ENCODE measurements around the gene LUC7L. TPM values are rescaled to one million over a fixed set of nuclear protein-coding genes. Genes with fewer than 3 reads are reported as not detected.

The LUC7L gene, protein sequence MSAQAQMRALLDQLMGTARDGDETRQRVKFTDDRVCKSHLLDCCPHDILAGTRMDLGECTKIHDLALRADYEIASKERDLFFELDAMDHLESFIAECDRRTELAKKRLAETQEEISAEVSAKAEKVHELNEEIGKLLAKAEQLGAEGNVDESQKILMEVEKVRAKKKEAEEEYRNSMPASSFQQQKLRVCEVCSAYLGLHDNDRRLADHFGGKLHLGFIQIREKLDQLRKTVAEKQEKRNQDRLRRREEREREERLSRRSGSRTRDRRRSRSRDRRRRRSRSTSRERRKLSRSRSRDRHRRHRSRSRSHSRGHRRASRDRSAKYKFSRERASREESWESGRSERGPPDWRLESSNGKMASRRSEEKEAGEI
- 388 and 392 TPM in 2 replicates for total RNA-seq (2013; cell fraction: nucleolus; rRNA removed)
- total RNA-seq (2014; rRNA removed) (40.7 and 41.4 TPM in 2 replicates), total RNA-seq (2014; rRNA removed; fragmentation: Illumina TruSeq; extraction: Trizol) (35.9 and 40.1 TPM in 2 replicates), total RNA-seq (2021) (50.7 and 59.6 TPM in 2 replicates), polyA plus RNA-seq (2011; rRNA removed) (47.4 and 57.4 TPM in 2 replicates), polyA plus RNA-seq (2014; fragmentation: Illumina TruSeq; extraction: Trizol) (27.9 and 32.1 TPM in 2 replicates), polyA plus RNA-seq (2014; fragmentation: Nextera tagmentation; extraction: Ambion mirVana) (10 to 100 TPM in 1 of 2 experiments, 1 to 10 TPM in 1; 2.3 to 10.9 TPM), polyA plus RNA-seq (2014; rRNA removed) (56.9 and 58.9 TPM in 2 replicates), polyA plus RNA-seq (2016; fragmentation: Nextera tagmentation; extraction: Ambion mirVana) (10 to 100 TPM; 52.3 to 58.9 TPM), polyA minus RNA-seq (2011; rRNA and poly(A)+ RNA removed) (26.2 and 30.7 TPM in 2 replicates), Bru-seq, nascent RNA (percentile 87 among the genes with signal in this experiment), BruChase-seq, experiment 1, labeled RNA remaining after a 6-hour chase (percentile 97 among the genes with signal in this experiment), BruChase-seq, experiment 2, labeled RNA remaining after a 2-hour chase (percentile 95 among the genes with signal in this experiment)
- polyA plus RNA-seq (2011; ENCODE audit: low read depth), result 15.5 TPM
- 30.1 and 40.6 TPM in 2 replicates for polyA plus RNA-seq (2011; cell fraction: cytosol; rRNA removed)
- polyA plus RNA-seq (2011; cell fraction: nucleus; rRNA removed), result 203 and 223 TPM in 2 replicates
- 39.6 and 40.3 TPM in 2 replicates for polyA plus RNA-seq (2012)
- 12.4 and 20.3 TPM in 2 replicates for polyA minus RNA-seq (2011; cell fraction: cytosol; rRNA and poly(A)+ RNA removed)
- 73.6 and 104 TPM in 2 replicates for polyA minus RNA-seq (2011; cell fraction: nucleus; rRNA and poly(A)+ RNA removed)
- long read RNA-seq, experiment 1, transcript LUC7L-202 (9 exons, 2,097 nt), result minor isoform, 6 of 42 reads
- long read RNA-seq, experiment 1, transcript LUC7L-201 (10 exons, 1,456 nt), result major isoform, 18 of 42 reads
- long read RNA-seq, experiment 1, partial matches to known transcripts, result 2 of 42 reads
- long read RNA-seq, experiment 1, other reads (novel, unspliced or antisense), result 12 of 42 reads
- long read RNA-seq, experiment 2, transcript LUC7L-201 (10 exons, 1,456 nt), result major isoform, 33 of 103 reads
- long read RNA-seq, experiment 2, transcript LUC7L-204 (10 exons, 1,504 nt), result minor isoform, 6 of 103 reads
- long read RNA-seq, experiment 2, partial matches to known transcripts, result 38 of 103 reads
- long read RNA-seq, experiment 2, other reads (novel, unspliced or antisense), result 21 of 103 reads

DNA sequence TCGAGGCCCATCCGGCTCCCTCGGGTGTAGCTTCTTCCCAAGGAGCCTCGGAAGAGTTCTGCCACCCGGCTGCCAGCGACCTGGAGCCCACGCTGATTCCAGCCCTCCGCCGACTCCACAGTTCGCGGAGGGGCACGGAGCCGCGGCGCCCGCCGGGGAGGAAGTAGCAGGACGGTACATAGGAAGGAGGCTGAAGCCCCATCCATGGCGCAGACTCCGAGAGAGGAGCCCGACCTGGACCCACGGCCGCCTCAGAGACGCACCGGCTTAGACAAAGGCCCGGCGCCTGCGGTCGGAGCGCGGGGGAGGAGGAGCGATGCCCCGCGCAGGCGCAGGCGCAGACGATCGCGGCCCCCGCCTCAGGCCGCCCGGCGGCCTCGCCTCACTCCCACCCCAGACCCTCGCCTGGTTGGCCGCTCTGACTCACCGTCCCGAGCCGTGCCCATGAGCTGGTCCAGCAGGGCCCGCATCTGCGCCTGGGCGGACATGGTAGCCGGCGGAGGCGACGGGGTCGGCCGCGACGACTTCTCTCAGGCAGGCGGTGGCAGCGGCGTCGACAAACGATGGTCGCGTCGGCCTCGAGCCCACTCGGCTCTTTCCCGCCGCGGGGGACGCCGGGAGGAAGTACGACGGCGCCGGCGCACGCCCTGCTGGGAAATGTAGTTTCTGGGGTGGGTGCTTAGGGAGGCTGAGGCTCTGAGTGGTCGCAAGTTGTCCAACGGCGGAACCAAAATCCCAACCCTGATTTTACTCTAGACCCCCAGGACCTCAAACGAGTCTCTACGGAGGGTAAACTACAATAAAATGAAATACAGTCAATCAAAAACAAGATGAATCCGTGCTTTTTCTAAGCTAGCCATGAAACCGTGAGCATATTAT lies at the start of gene LUC7L:
TSS of gene LUC7L (minus strand) at position 598 of the 879 bp plus-strand sequence. CDS start at position 488, 110 bp downstream.
- no TSS peak for BruUV-seq (replicated peaks)
- WGBS (ENCODE audit: insufficient coverage, insufficient replicate concordance, low lambda C conversion rate, missing lambda C conversion rate), result 3% methylated on average over 81 of the region's 88 CpGs
- Histone ChIP-seq H3K79me2 (ENCODE audit: control insufficient read depth, insufficient read depth, low read length) (peaks cover 28% of the 10 kb centered on the region), H3K4me2 (ENCODE audit: control insufficient read depth, insufficient read depth) (peak within 1 kb of the TSS; percentile 86), H3K36me3 (ENCODE audit: control insufficient read depth in 2 of 2, insufficient read depth in 2 of 2, low read length in 1 of 2) (peaks cover 0 to 17% of the 10 kb centered on the region in 2 experiments; a peak in 3 of 4 replicates), H3K4me3 (peak within 1 kb of the TSS; percentile 82), H3K27me3 (replicated peaks in 1 of 2; ENCODE audit: control insufficient read depth in 2 of 2, insufficient read depth in 2 of 2, low read length in 1 of 2) (no peaks in the 10 kb centered on the region), H3K9ac (ENCODE audit: control insufficient read depth, insufficient read depth, low read length) (peak within 1 kb of the TSS; percentile 96), H3K9me3 (replicated peaks; ENCODE audit: control insufficient read depth, insufficient read depth, low read length) (no peaks in the 10 kb centered on the region), H3K4me1 (ENCODE audit: control insufficient read depth, insufficient read depth, low read length) (peaks cover 8% of the 10 kb centered on the region), H3K27ac (ENCODE audit: control insufficient read depth, insufficient read depth) (peak within 1 kb of the TSS; percentile 79), H2AFZ (ENCODE audit: control insufficient read depth, low read depth, low read length) (peak within 1 kb of the TSS; percentile 92), H4K20me1 (ENCODE audit: control insufficient read depth, insufficient read depth) (peaks cover 4% of the 10 kb centered on the region)
- ChIA-PET CTCF (interaction anchor here (0.6 to 3.5 kb wide), 6 partner anchors 11 to 164 kb away, joined by 3 to 20 read pairs (median 5); partner anchors contain the start of gene MRPL28), RAD21 (ENCODE audit: unreplicated experiment) (interaction anchor here (0.5 to 3.3 kb wide), 4 partner anchors 24 to 124 kb away, joined by 3 to 19 read pairs (median 8); partner anchors contain the start of gene AXIN1), POLR2A (interaction anchor here (0.8 to 2.8 kb wide), 8 partner anchors 11 to 142 kb away, joined by 3 to 11 read pairs (median 4); partner anchors contain the start of gene MRPL28), SMC1A (ENCODE audit: uncharacterized antibody, unreplicated experiment) (interaction anchor here (0.5 to 2.4 kb wide), 12 partner anchors 11 to 236 kb away, joined by 3 to 11 read pairs (median 3); no protein-coding TSS in a partner anchor)
- intact Hi-C loops (cut with micrococcal nuclease; ENCODE audit: unreplicated experiment) (no loop called here), in situ Hi-C loops (cut with MboI) (no loop called here)
- peak; percentile 40 for DNase-seq (ENCODE audit: low read depth, low spot score)
- peak; percentile 92 for FAIRE-seq
- peak; percentile 97 for ATAC-seq
- TF ChIP-seq PML (IDR thresholded peaks at IDR 0.05; ENCODE audit: low read length) (peak; percentile 98), RBBP5 (conservative IDR thresholded peaks at IDR 0.05) (no peak), CREM (IDR thresholded peaks at IDR 0.05; ENCODE audit: low read depth) (peak; percentile 98), ZSCAN29 (IDR thresholded peaks at IDR 0.05) (no peak), CBFB (IDR thresholded peaks at IDR 0.05; ENCODE audit: low read depth) (peak; percentile 33), POLR2AphosphoS2 (IDR thresholded peaks at IDR 0.05; ENCODE audit: low read depth, low read length) (peak; percentile 96), BMI1 (IDR thresholded peaks at IDR 0.05; ENCODE audit: borderline replicate concordance) (no peak), STAT1 (conservative IDR thresholded peaks at IDR 0.05) (peak; percentile 63; the same call in 1 of the 2 replicates), RB1 (IDR thresholded peaks at IDR 0.05; ENCODE audit: borderline replicate concordance) (peak; percentile 93; the same call in 1 of the 2 replicates), SMC3 (IDR thresholded peaks at IDR 0.05; ENCODE audit: borderline replicate concordance, low read length) (0 out of 2 replicates have a peak, but pooled peaks have one; percentile 5), RFX5 (IDR thresholded peaks at IDR 0.05; ENCODE audit: low read depth, low read length) (no peak), HDAC6 (IDR thresholded peaks at IDR 0.05; ENCODE audit: unreplicated experiment) (no peak), KAT2A (conservative IDR thresholded peaks at IDR 0.05; ENCODE audit: control insufficient read depth, low read depth, low read length) (no peak)
- TF ChIP-seq, protein P1, sequence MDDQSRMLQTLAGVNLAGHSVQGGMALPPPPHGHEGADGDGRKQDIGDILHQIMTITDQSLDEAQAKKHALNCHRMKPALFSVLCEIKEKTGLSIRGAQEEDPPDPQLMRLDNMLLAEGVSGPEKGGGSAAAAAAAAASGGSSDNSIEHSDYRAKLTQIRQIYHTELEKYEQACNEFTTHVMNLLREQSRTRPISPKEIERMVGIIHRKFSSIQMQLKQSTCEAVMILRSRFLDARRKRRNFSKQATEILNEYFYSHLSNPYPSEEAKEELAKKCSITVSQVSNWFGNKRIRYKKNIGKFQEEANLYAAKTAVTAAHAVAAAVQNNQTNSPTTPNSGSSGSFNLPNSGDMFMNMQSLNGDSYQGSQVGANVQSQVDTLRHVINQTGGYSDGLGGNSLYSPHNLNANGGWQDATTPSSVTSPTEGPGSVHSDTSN (IDR thresholded peaks at IDR 0.05; ENCODE audit: insufficient replicate concordance, low read depth, low read length), result no peak
- TF ChIP-seq, protein P2, sequence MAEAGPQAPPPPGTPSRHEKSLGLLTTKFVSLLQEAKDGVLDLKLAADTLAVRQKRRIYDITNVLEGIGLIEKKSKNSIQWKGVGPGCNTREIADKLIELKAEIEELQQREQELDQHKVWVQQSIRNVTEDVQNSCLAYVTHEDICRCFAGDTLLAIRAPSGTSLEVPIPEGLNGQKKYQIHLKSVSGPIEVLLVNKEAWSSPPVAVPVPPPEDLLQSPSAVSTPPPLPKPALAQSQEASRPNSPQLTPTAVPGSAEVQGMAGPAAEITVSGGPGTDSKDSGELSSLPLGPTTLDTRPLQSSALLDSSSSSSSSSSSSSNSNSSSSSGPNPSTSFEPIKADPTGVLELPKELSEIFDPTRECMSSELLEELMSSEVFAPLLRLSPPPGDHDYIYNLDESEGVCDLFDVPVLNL (IDR thresholded peaks at IDR 0.05; ENCODE audit: low read depth, low read length), result 0 out of 2 replicates have a peak, but pooled peaks have one; percentile 26
